SK-N-SH (cell line): ENCODE data around the gene RHBDL1. TPM values are rescaled to one million over a fixed set of nuclear protein-coding genes. Genes with fewer than 3 reads are reported as not detected.

ENCODE experiments used
- CTCF ChIA-PET: fragments of 300-600, 350-600 bp; formaldehyde crosslinking; extraction: SDS; loops from one replicate; lab custom pipeline; 2021; lab: Yijun Ruan, JAX
- POLR2A ChIA-PET: fragments of 350-600 bp; sonication (Branson Sonifier 250); formaldehyde crosslinking; extraction: SDS; loops from one replicate; lab custom pipeline; 2020; ENCODE audit warnings: antibody characterized with exemption, inconsistent platforms; lab: Yijun Ruan, JAX
- DNase-seq: peaks from one replicate; pipeline ENCODE4 v3.0.0; 2012
- H2AFZ ChIP-seq: fragments of 200-600 bp; sonication (generic); 2 replicates; pipeline ENCODE4 v1.8.1; 2016; ENCODE audit warnings: antibody characterized with exemption, mild to moderate bottlenecking, low read depth
- H3F3A ChIP-seq: fragments of 200-600 bp; sonication (generic); replicated peaks from 2 replicates; pipeline ENCODE3; 2016; ENCODE audit warnings: antibody characterized with exemption, mild to moderate bottlenecking; ENCODE audit not compliant: insufficient read depth
- H3K27ac ChIP-seq, 2 experiments: fragments of 200-500 bp in 1 of 2; fragments of 200-600 bp in 1 of 2; sonication (Bioruptor generic) in 1 of 2; sonication (generic), shearing (Covaris generic) in 1 of 2; 2 replicates each; pipeline versions ENCODE4 v1.5.1 to v1.6.1; 2014 to 2016; ENCODE audit warnings: low read depth in 2 of 2, inconsistent platforms in 1 of 2, low read length in 1 of 2, mild to moderate bottlenecking in 1 of 2, mixed read lengths in 1 of 2
- H3K27me3 ChIP-seq: fragments of 200-600 bp; sonication (generic), shearing (Covaris generic); 2 replicates; pipeline ENCODE4 v1.6.1; 2016; ENCODE audit warnings: mixed run types; ENCODE audit not compliant: insufficient read depth
- H3K36me3 ChIP-seq, 2 experiments: fragments of 200-500 bp in 1 of 2; fragments of 200-600 bp in 1 of 2; sonication (Bioruptor generic) in 1 of 2; sonication (generic) in 1 of 2; replicated peaks in 1 of 2; 2 replicates each; pipeline versions ENCODE3 to v1.5.1; 2014 to 2016; ENCODE audit warnings: low read length in 1 of 2, mild to moderate bottlenecking in 1 of 2; ENCODE audit not compliant: insufficient read depth in 2 of 2, control insufficient read depth in 1 of 2
- H3K4me1 ChIP-seq, 2 experiments: fragments of 200-500 bp in 1 of 2; fragments of 200-600 bp in 1 of 2; sonication (Bioruptor generic) in 1 of 2; sonication (generic), shearing (Covaris generic) in 1 of 2; 2 replicates each; pipeline versions ENCODE4 v1.5.1 to v1.6.1; 2014 to 2016; ENCODE audit warnings: low read depth in 1 of 2, low read length in 1 of 2, mixed run types in 1 of 2; ENCODE audit not compliant: insufficient read depth in 2 of 2, control insufficient read depth in 1 of 2
- H3K4me2 ChIP-seq: fragments of 200-600 bp; sonication (generic), shearing (Covaris generic); 2 replicates; pipeline ENCODE4 v1.6.1; 2017; ENCODE audit warnings: mixed run types
- H3K4me3 ChIP-seq, 2 experiments: fragments of 200-500 bp in 1 of 2; fragments of 200-600 bp in 1 of 2; sonication (Bioruptor generic) in 1 of 2; sonication (generic), shearing (Covaris generic) in 1 of 2; 2 replicates each; pipeline versions ENCODE4 v1.5.1 to v1.8.1; 2014 to 2016; ENCODE audit warnings: low read depth in 2 of 2, inconsistent platforms in 1 of 2, low read length in 1 of 2, mild to moderate bottlenecking in 1 of 2, mixed read lengths in 1 of 2, moderate library complexity in 1 of 2
- H3K79me2 ChIP-seq: fragments of 200-600 bp; sonication (generic); 2 replicates; pipeline ENCODE4 v1.8.1; 2017; ENCODE audit warnings: mild to moderate bottlenecking; ENCODE audit not compliant: insufficient read depth
- H3K9ac ChIP-seq: fragments of 200-600 bp; sonication (generic); 2 replicates; pipeline ENCODE4 v1.6.1; 2017; ENCODE audit warnings: mixed run types
- H3K9me2 ChIP-seq: fragments of 200-600 bp; sonication (generic); 2 replicates; pipeline ENCODE4 v1.6.1; 2017; ENCODE audit warnings: mixed run types
- H3K9me3 ChIP-seq: fragments of 200-600 bp; sonication (generic); 2 replicates; pipeline ENCODE4 v1.6.1; 2017; ENCODE audit warnings: mixed run types, mild to moderate bottlenecking, moderate library complexity
- H4K20me1 ChIP-seq: fragments of 200-600 bp; sonication (generic); 2 replicates; pipeline ENCODE4 v1.6.1; 2017; ENCODE audit warnings: mild to moderate bottlenecking, mixed run types; ENCODE audit not compliant: insufficient read depth
- ELF1 ChIP-seq: IDR thresholded peaks from 2 replicates; pipeline ENCODE4 v1.4.0; 2012
- EZH2phosphoT487 ChIP-seq: fragments of 200-600 bp; sonication (generic); IDR thresholded peaks from 2 replicates; pipeline ENCODE4 v1.6.1; 2017; ENCODE audit warnings: low read depth, mixed run types, mild to moderate bottlenecking, antibody characterized with exemption, moderate library complexity, borderline replicate concordance
- FOXM1 ChIP-seq: IDR thresholded peaks from 2 replicates; pipeline ENCODE4 v1.4.0; 2012; ENCODE audit warnings: low read depth, mild to moderate bottlenecking
- NRF1 ChIP-seq: IDR thresholded peaks from 2 replicates; pipeline ENCODE4 v1.6.1; 2012; ENCODE audit warnings: low read depth, mild to moderate bottlenecking, low read length
- RCOR1 ChIP-seq: fragments of 150-350 bp; IDR thresholded peaks from 2 replicates; pipeline ENCODE4 v1.6.1; 2017; ENCODE audit warnings: antibody characterized with exemption, low read length
- TAF1 ChIP-seq: IDR thresholded peaks from 2 replicates; pipeline ENCODE4 v1.6.1; 2012; ENCODE audit warnings: low read depth, mild to moderate bottlenecking, low read length, moderate library complexity, borderline replicate concordance
- USF2 ChIP-seq: fragments of 150-350 bp; IDR thresholded peaks from 2 replicates; pipeline ENCODE4 v1.6.1; 2017; ENCODE audit warnings: antibody characterized with exemption, low read length, low read depth, borderline replicate concordance
- WGBS: methylation state at CpG from one replicate; pipeline ENCODE4 v1.1.6; 2017; ENCODE audit warnings: low lambda C conversion rate; 5-methylcytosine and 5-hydroxymethylcytosine counted together
- polyA plus RNA-seq, 3 experiments: library from polyadenylated mRNA; depleted of rRNA; stranded (reverse); fragments of >200 nt; gene quantifications; 2 replicates each; pipeline ENCODE4 v1.2.3, GENCODE V29; 2012

RHBDL1 gene
- polyA plus RNA-seq, 1 of the 3 experiments (the other 2 are of a cell fraction) = 4.1 TPM

GRCh38 chr16:706189-707061 lies 31.0 kb downstream of the RHBDL1 start:
- Histone ChIP-seq H3K9ac (no peak overlapping the region), H3K27me3 (no peaks in the 10 kb centered on the region), H3K36me3 (no peaks in the 10 kb centered on the region), H3K4me2 (peak overlapping the region; percentile 74), H3K27ac (no peak overlapping the region), H3K4me1 (peaks cover 21 to 42% of the 10 kb centered on the region in 2 experiments; a peak in 2 of 4 replicates), H3K9me2 (no peaks in the 10 kb centered on the region), H3K79me2 (peaks cover 36% of the 10 kb centered on the region), H3F3A (peaks cover 16% of the 10 kb centered on the region), H4K20me1 (peaks cover 34% of the 10 kb centered on the region), H2AFZ (no peak overlapping the region), H3K9me3 (no peaks in the 10 kb centered on the region), H3K4me3 (peak overlapping the region in 1 of 2 experiments; percentile 78; a peak in 3 of 4 replicates)
- POLR2A ChIA-PET = interaction anchor here (0.6 to 1.2 kb wide), 6 partner anchors 10 to 87 kb away, joined by 3 to 4 read pairs (median 4); partner anchors contain the start of gene STUB1
- no peak for DNase-seq
- CTCF ChIA-PET = interaction anchor here (1.0 to 22.4 kb wide), 9 partner anchors 8 to 349 kb away, joined by 3 to 358 read pairs (median 5); partner anchors contain the start of genes ANTKMT, CCDC78, CIAO3 and HAGHL
- 25% methylated on average over 20 of the region's 49 CpGs for WGBS
- no peak for TF ChIP-seq ELF1

- H3K79me2 ChIP-seq = peaks cover 31% of the 10 kb centered on the region
- no peak for DNase-seq
- no peaks in the 10 kb centered on the region for H3K27me3 ChIP-seq
- POLR2A ChIA-PET = interaction anchor here (0.6 to 1.2 kb wide), 7 partner anchors 9 to 88 kb away, joined by 3 to 4 read pairs (median 4); partner anchors contain the start of genes ANTKMT and STUB1
- no peak overlapping the region for H3K27ac ChIP-seq
- no peak overlapping the region for H3K9ac ChIP-seq
- peaks cover 18% of the 10 kb centered on the region for H3F3A ChIP-seq
- peaks cover 27% of the 10 kb centered on the region for H4K20me1 ChIP-seq
- H3K9me3 ChIP-seq = no peaks in the 10 kb centered on the region
- H2AFZ ChIP-seq = no peak overlapping the region
- H3K36me3 ChIP-seq = no peaks in the 10 kb centered on the region
- no peak overlapping the region for H3K4me3 ChIP-seq
- CTCF ChIA-PET = interaction anchor here (1.0 to 22.4 kb wide), 9 partner anchors 9 to 348 kb away, joined by 3 to 358 read pairs (median 5); partner anchors contain the start of genes ANTKMT, CCDC78, CIAO3 and HAGHL
- WGBS = 77% methylated on average over 5 of the region's 14 CpGs
- no peak for TF ChIP-seq ELF1
- TF ChIP-seq RCOR1 = no peak
- TF ChIP-seq USF2 = no peak
- no peak for TF ChIP-seq TAF1
- no peak for TF ChIP-seq FOXM1
- no peak for TF ChIP-seq EZH2phosphoT487
- TF ChIP-seq NRF1 = no peak
- peaks cover 23 to 44% of the 10 kb centered on the region in 2 experiments; a peak in 2 of 4 replicates for H3K4me1 ChIP-seq
- no peak overlapping the region for H3K4me2 ChIP-seq
- no peaks in the 10 kb centered on the region for H3K9me2 ChIP-seq
These were observed 31.6 kb downstream of the RHBDL1 start for GRCh38 chr16:707062-707538.
